GM21367 (cell line): ENCODE measurements around the gene DYNC2H1.

Experiments used
- ATAC-seq: cut with Tn5 transposase; IDR thresholded peaks from one replicate; pipeline ENCODE4 v1.9.1; 2021; ENCODE audit not compliant: unreplicated experiment

Gene DYNC2H1

GRCh38 chr11:103108933-103109817, at the start of gene DYNC2H1:
DYNC2H1 (plus strand) TSS chr11:103109426; CDS start chr11:103109575, 149 bp downstream.
- ATAC-seq: peak; percentile 99

DNA sequence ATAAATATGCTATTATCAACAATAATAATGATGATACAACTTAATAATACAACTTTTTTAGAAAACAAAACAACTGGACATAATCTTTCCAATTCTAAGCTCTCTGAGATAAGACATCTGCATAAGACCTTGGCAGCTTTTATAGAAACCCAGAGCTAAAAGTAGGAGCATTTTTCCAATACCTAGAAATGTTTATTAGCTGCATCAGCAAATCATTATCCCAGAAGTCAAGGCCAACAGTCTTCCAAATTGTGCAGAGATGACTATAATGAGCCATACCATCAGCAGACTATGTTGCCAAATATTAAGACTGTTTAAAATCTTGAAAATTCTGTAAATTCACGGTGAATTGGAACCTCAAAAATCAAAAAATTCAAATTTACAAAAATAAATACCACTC, 47.6 kb upstream of the DYNC2H1 start:
- ATAC-seq: no peak

- ATAC-seq: no peak
Observed at GRCh38 chr11:103067118-103067517, 42.1 kb upstream of the DYNC2H1 start.

DNA sequence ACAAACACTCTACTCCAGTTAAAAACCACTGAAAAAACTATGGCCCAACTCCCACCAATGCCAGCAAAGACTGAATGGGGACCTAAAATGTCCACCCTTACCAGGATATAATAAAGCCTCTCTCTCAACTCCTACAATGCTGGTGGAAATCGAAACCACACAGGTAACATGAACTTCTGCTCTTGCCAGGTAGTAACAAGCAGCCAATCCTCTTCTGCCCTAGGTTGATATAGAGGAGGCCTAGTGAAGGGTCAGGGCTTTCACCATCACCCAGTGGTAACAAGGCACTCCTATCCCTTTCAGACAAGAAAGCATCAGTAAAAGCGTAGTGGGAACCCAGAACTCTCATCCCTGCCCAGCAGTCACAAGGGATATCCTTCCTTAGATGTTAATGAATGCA, 39.9 kb upstream of the DYNC2H1 start:
- no peak for ATAC-seq

GRCh38 chr11:103070142-103070541, 39.1 kb upstream of the DYNC2H1 start:
- no peak for ATAC-seq

- no peak for ATAC-seq
Observed at GRCh38 chr11:103071008-103071407, 38.2 kb upstream of the DYNC2H1 start.

GRCh38 chr11:103076361-103076760, 32.9 kb upstream of the DYNC2H1 start:
- no peak for ATAC-seq

DNA sequence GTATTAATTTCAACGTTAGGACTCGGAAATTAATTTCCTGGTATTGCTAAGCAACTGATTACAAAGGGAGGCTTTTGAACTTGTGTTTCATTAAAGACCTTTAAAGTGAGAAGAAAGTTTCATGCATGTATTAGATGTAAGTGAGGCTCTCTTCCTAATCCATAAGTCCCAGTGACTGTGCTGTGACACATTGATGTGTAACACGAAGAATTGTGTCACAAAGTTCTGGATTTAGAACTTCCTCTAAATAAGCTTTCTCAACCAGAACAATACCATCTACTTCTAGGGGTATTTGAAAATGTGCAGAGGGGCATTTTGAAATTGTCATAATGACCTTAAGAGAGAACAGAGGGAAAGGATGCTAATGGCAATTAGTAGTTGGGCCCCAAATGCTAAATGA, 31.7 kb upstream of the DYNC2H1 start:
- ATAC-seq: no peak

DNA sequence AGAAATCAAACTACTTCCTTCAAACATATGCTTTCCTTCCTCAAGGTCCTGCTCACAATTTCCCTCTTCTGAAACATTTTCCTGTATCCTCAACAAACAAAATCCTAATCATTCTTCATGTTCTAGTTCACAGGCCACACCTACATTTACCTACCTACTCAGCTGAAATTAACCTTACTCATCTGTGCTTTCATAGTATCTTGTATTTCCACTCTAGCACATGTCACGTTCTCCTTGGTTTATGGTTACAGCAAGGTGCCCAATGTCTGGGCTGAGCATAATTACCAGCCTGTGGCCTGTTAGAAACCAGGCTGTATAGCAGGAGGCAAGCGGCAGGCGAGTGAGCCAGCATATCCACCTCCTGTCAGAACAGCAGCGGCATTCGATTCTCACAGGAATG, 30.5 kb upstream of the DYNC2H1 start:
- ATAC-seq: no peak

- no peak for ATAC-seq
Observed at GRCh38 chr11:103079833-103080232, 29.4 kb upstream of the DYNC2H1 start.

GRCh38 chr11:103085758-103086365, 23.4 kb upstream of the DYNC2H1 start:
- no peak for ATAC-seq

GRCh38 chr11:103086461-103086860, 22.8 kb upstream of the DYNC2H1 start:
- no peak for ATAC-seq

DNA sequence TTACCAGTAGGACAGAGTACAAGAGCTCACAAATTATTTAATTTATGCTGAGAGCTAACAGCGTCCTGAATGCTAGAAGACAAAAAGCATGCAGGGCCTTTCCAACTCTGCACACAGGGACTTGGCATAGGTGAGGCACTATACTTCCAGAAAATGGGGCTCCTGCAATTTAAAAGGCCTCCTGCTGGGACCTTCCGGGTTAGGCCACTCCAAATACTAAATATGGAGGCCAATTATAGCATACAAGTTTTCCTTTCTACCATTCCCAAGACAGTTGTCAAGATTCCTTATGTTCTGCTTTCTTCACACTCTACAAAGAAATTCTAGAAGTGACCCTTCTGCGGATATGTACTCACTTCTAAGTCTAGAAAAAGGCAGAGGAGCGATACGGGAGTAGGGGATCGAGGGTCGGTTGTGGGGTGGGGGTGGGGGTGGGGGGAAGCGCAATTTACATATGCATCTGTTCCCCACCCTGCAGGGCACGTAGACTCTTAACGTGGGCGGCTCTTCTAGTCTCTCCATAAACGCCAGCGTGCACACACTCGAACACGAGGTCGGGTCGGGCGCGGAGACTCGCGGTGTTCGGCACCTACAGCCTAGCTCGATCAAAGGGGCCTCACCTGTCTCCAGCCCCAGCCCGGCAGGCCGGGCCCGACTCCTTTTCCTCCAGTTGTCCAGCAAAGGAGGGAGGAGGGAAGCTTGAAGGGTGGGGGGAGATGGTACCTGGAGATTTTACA, 18.0 kb upstream of the DYNC2H1 start:
- peak; percentile 29 for ATAC-seq

- ATAC-seq: peak; percentile 99
Observed at GRCh38 chr11:103091801-103092524, 17.3 kb upstream of the DYNC2H1 start, which contains the start of gene DCUN1D5. DCUN1D5 (minus strand) TSS chr11:103092160; CDS start chr11:103091872, 288 bp downstream.

- ATAC-seq: no peak
Observed at GRCh38 chr11:103097279-103097678, 11.9 kb upstream of the DYNC2H1 start.

GRCh38 chr11:103109818-103110388, 677 bp downstream of the DYNC2H1 start:
- ATAC-seq: peak; percentile 3

DNA sequence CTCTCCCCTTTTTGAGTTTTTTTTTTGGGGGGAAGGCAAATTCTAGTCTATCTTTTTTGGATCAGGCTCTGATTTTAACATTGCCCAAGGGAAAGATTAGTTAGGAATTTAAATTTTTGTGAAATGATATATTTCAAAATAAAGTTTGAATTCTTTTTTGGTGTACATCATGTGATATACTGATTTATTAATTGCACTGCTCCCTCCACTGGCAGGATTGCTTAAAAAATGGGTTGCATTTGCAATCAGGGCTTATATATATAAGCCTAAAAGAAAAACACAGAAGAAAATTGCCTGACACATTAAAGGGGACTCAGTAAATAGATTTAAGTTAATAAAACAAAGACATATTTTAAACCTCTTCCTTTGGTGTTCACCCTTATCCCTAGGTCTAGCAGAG, 1.2 kb downstream of the DYNC2H1 start:
- no peak for ATAC-seq

DNA sequence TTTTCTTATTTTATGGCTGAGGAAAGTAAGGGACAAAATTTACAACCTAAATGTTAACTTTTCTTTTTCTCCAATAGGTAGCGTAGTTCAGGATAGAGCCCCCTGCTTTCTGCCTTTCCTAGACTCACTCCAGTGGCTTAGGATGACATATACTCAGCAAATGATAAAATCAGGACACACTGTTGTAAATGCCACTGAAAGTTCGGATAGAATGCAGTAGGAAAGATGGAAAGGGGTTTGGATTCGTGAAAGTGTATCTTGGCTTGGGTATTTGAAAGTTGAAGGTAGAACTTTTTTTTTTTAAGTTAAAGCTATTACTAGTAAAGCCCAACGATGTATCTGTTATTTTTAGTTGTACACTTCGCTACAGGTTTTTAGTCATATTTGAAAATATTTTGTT, 2.2 kb downstream of the DYNC2H1 start:
- ATAC-seq: no peak

GRCh38 chr11:103112364-103112763, 3.1 kb downstream of the DYNC2H1 start:
- no peak for ATAC-seq

DNA sequence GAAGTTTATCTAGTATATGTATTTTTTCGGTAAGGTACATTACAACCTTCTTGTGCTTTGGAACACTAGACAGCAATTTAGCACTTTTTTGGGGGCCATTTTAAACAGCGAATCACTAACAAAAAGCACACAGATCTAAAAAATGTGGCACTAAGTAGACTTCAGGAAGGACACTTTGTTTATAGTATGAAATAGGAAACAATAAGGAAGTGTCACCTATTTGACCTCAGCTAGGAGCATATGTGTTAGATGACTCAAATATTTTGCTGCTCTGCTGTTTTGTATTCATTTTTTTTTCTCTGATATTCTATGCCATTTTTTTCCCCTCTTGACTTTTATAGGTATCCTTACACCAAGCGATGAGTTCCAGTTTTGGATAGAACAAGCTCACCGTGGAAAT, 5.6 kb downstream of the DYNC2H1 start:
- no peak for ATAC-seq

DNA sequence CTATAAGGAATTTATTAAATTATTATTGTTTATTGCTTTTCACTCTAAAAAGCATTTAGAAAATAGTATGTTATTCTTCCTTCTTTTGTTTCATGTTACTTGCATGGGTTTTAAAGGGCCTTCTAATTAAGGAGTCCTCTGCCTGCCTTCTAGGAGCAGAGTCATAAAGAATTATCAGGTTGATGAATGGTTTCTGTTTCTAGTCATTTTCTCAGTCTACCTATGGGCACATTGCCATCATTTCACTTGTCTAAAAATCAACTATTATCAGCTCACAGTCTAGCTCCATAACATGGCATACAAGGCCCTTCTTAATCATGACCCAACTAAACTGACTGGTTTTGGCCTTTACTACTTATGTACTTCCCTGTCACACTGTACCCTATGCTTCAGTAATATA, 16.2 kb downstream of the DYNC2H1 start:
- no peak for ATAC-seq
